Fibroblast of upper back skin (primary cell): ENCODE measurements around the gene EME1.

Source experiments
- DNase-seq: peaks from one replicate; pipeline ENCODE4 v3.0.0-alpha.2; 2013

Gene EME1

DNA sequence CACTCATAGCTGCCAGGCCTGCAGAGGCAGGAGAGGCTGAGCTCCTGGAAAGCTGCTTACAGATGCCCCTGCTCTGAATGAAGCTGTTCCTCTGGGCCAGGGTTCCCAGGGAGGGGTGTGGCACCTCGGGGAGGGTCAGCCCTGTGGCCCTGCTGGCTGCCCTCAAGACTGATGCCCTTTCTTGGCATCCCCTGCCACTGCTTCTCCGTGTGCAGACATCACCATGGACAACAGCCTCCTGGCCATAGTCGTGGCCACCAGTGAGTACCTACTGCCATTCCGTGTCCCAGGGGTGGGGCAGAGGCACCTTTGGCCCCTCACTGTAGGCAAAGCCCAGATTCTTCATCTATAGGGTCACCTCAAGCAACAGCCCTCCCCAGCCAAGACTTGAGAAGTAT, 9.0 kb upstream of the EME1 start:
- no peak for DNase-seq

DNA sequence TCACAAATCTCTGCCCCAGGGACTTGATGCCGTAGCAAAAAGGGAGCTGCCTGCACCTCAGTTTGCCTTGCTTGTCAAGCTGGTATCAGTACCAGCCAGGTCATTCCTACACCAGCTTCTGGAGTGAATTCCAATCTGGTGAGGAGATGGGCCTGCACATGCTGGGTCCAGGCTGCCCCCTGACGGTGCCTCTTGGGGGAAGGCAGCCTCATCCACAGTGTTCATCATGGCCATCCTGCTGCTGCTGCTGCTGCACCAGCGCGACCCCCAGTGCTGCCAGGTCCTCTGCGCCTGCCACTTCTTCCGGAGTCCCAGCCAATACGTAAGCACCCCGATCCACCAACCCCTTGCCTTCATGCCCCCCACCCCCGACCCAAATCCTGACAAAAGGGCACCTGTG, 8.3 kb upstream of the EME1 start:
- DNase-seq, result peak; percentile 31

- no peak for DNase-seq
Observed at GRCh38 chr17:50365165-50365564, 7.9 kb upstream of the EME1 start.

GRCh38 chr17:50365649-50366393, 7.2 kb upstream of the EME1 start:
- no peak for DNase-seq

DNA sequence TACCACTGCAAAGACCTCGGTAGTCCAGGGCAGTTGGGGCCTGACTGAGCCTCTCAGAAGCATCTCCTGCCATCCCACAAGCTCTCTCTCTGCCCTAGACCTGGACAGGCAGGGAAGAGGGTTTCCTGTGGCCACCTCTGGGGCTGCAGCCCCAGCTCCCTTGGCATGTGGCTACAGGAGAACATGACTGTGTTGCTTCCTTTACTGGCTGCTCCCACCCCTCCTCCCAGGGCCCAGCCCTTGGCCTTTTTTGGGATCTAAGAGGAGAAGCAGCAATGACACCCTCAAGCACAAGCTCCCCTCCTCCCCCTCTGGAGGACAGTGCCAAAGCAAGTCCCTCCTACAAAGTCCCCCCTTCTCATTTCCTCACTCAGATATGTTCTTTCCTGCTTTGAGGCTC, 5.6 kb upstream of the EME1 start:
- DNase-seq, result no peak

DNA sequence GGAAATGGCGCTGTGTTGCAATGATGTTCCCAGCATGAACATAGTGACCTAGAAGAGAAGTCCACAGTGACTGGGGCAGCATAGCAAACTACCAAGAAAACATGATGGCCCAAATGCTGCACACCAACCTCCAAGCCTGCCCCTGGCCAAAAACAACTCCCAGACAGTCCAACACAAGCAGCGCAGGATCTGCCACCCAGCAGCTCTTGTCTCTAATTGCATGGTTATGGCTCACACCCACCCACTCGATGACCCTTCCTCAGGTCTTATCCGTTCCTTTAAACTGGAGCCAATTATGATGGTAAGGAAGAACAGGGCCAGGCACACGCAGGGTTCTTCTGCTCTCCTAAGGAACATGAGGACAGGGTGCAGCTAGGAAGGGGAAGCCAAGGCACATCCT, 3.0 kb upstream of the EME1 start:
- no peak for DNase-seq

- DNase-seq, result no peak
Observed at GRCh38 chr17:50371526-50371925, 1.5 kb upstream of the EME1 start.

DNA sequence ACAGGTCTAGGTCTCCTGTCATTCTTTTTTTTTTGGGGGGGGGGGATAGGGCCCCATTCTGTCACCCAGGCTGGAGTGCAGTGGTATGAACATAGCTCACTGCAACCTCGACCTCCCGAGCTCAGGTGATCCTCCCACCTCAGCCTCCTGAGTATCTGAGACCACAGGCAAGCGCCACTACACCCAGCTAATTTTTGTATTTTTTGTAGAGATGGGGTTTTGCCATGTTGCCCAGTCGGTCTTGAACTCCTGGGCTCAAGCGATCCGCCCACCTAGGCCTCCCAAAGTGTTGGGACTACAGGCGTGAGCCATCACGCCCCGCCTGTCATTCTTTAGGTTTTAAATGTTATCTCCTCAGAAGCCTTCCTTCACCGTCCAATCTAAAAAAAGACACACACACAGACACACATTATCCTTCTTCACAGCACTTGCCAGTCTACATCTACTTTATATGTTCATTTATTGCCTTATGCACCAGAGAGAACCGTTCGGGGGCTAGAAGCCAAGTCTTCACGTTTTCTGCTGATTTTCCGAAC, 739 bp upstream of the EME1 start:
- DNase-seq, result no peak

DNA sequence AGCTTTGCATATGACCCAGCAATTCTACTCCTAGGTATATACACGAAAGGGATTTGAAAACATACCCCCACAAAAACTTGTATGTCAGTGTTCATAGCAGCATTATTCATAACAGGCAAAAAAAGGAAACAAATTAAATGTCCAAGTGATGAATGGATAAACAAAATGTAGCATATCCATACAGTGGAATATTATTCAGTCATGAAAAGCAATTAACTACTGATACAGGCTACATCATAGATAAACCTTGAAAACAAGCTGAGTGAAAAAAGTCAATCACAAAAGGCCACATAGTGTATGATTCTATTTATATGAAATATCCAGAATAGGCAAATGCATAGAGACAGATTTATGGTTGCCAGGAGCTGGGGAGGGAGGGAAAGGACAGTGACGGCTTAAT, 676 bp downstream of the EME1 start:
- no peak for DNase-seq

GRCh38 chr17:50375858-50376538, 3.0 kb downstream of the EME1 start:
- no peak for DNase-seq

DNA sequence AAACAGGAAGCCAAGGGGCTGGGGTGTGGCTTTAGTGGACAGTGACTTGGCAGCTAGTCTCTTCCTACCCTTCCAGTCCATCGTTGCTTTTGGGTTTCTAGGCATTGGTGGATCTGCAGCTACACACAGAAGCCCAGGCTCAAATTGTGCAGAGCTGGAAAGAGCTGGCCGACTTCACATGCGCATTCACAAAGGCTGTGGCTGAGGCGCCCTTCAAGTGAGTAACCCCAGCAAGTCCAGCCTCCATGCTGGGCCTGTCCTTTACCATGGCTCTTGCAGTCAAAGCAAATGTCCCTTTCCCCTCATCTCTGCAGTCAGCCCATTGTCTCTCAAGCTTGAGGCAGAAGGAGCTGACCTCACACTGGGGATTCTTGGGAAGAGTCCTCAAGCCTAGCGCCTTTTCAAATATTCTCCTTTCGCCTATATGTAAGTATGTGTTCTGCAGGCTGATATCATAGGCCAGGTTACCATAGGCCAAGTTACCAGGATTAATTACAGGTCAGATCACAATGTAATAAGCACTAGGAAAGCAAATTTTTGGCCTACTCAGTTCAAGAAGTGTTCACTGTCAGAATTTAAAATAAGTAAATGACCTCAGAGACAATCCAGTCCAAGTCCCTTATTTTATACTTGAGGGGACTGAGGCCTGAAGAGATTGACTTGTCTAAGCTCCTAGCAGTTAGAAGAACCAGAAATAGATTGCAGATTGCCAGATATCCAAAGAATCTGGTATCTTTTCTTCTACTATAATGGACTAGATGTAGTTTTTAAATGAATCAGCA, 6.5 kb downstream of the EME1 start:
- DNase-seq, result no peak

- no peak for DNase-seq
Observed at GRCh38 chr17:50380369-50381259, 7.6 kb downstream of the EME1 start.

DNA sequence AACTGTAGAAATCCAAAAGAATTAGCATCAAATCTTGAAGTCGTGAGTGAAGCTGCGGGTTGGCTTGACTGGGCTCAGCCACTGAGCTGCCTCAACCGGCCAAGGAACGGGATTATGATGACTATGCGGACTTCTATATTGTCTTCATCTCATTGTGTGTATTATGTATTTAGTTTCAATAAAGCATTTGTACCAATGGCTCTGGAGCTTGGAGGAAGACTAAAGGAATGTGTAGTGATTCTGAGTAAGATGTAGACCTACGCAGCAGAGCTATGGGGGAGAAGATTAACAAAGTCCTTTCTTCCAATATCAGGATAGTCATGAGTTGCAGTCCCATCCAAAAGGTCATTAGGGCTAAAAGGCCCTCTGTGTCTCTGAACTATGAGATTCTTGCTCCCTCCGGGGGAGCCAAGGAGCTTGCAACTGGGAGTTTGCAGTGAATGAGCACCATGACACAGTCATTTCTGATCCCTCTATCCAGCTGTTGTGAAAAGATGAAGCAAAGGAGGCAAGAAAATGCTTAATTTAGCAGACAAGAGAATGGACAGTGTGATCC, 8.3 kb downstream of the EME1 start:
- no peak for DNase-seq

DNA sequence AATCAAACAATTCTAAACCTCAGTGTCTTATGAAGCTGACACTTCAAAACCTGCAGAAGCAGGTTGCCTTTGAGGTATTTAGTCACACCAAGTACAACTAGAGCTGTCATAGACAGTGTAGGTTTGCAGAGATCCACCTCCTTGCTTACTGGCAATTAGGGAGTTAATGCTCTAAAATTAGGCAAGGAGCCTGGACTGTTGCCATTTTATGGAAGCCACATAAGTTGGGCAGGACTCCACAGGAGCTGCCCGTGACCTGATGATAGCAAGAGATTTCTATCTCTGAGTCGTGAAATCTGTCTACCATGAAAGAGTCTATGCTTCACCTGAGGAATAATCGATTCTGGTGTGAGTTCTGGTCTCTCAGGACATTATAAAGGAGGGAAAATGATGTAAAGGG, 8.9 kb downstream of the EME1 start:
- no peak for DNase-seq

GRCh38 chr17:50382931-50383330, 9.9 kb downstream of the EME1 start:
- DNase-seq, result no peak

- no peak for DNase-seq
Observed at GRCh38 chr17:50386510-50386909, 13.5 kb downstream of the EME1 start.

GRCh38 chr17:50388728-50389127, 15.7 kb downstream of the EME1 start:
- no peak for DNase-seq

GRCh38 chr17:50389534-50389933, 16.5 kb downstream of the EME1 start:
- no peak for DNase-seq

GRCh38 chr17:50392621-50393020, 19.6 kb downstream of the EME1 start:
- DNase-seq, result no peak

DNA sequence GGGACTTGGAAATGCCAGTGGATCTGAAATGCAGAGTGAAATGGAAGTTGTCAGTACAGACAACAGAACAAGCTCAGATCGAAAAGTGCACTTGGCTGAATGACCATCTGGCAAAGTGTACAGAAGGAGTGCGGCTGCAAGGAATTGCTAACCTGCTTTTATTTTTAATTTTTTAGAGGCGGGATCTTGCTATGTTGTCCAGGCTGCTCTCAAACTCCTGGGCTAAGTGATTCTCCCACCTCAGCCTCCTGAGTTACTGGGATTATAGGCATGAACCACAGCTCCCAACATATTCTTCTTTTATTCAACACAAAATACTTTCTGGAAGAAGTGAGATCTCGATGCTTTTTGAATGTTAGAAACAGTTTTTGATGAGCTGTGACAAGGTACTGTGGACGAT, 20.7 kb downstream of the EME1 start:
- DNase-seq, result no peak

GRCh38 chr17:50394711-50395110, 21.7 kb downstream of the EME1 start:
- peak; percentile 18 for DNase-seq
